HuH-7.5 (cell line): ENCODE measurements around the gene ARHGAP45.

Experiments used
- DNase-seq: peaks from one replicate; pipeline ENCODE4 v3.0.0; 2011; ENCODE audit warnings: low spot score

Gene ARHGAP45

DNA sequence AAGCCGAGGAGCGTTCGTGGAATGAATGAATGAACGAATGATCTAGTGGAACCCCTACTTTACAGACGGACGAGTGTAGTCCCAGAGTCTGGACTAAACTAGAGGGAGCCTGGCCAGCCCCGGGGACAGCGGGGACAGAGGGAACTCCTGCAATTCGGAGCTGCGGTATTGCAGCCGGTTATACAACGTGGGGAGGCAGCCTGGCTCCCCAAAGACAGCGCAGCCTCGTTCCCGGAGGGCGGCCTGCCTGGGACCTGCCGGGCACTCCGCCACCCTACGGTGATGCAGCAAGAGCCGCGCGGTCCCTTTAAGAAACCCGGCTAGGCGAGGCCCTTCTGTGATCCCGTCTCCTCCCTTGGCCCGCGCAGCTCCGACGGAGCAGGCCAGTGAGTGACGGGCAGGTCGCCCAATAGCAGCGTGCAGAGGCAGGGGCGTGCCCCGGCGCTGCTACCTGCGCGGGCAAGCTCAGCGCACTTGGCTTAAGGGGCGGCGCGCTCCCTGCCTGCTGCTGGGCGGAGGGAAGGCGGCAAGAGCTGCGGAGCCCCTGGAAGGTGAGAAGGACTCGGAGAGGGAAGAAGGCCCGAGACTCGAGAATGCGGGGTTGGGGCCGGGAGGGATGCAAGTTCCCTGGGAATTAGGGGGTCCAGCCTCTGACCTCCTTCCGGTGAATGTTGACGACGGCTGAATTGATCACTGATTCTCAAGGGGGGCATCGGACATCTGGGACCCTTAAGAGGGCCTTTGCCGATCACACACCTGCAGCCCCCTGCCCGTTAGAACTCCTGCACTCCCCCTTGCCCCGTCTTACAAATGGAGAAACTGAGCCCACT lies 27.1 kb upstream of the ARHGAP45 start, which contains the start of gene ABCA7:
ABCA7 (plus strand) TSS at position 462 of the 830 bp plus-strand sequence. CDS start 1,255 bp downstream, outside the sequence.
- peak; percentile 98 for DNase-seq

DNA sequence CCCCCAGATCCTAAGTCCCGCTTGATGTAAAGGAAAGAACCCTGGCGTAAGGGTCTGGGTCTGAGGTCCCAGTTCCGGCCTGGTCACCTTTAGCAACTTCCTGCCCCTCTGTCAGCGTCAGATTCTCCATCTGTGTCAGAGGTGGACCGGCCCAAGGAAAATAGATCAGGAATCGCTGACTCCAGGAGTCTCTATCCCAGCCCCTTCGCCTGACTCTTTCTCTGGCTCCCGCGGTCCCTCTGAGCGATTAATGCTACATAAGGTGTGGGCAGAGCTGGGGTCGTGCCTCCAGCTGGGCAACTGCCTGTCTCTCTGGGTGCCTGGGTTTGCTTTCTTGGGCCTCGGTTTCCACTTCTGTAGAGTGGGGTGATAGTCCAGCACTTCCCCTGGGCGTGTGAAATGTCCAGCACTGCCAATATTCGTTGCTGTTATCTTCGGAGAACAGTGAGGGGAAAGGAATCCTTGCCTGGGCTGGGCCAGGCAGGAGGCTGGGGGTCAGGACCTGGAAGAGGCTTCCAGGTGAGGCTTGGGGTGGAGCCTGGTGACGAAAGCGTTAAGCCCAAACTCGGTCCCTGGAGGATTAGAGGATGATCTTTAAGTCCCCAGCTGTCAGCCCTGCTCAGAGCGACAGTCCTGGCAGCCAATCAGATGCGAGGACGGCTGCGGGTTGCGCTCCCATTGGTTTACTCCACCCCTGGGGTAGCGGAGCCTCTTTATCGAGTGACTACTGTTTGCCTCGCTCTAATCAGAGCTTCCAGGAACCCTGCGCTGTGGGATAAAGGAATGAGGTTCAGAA lies 26.3 kb upstream of the ARHGAP45 start:
- peak; percentile 100 for DNase-seq

DNA sequence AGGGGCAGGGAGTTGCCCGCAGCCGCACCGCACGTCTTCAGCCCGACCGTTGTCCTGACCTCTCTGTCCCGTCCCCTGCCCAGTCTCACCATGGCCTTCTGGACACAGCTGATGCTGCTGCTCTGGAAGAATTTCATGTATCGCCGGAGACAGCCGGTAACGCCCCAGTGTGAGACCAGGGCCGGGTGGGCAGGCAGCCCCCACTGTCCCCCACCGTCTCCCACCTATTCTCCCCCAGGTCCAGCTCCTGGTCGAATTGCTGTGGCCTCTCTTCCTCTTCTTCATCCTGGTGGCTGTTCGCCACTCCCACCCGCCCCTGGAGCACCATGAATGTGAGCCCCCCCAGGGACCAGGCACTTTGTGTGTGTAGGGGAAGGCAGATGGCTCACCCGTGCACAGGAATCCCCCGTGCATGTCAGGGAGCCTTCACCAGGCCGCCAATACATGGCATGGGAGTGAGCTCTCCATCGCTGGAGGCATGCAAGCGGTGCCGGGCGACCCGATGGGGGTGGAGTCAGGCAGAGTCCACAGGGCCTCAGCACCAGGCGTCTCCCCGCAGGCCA lies 25.6 kb upstream of the ARHGAP45 start:
- DNase-seq, result peak; percentile 60

DNA sequence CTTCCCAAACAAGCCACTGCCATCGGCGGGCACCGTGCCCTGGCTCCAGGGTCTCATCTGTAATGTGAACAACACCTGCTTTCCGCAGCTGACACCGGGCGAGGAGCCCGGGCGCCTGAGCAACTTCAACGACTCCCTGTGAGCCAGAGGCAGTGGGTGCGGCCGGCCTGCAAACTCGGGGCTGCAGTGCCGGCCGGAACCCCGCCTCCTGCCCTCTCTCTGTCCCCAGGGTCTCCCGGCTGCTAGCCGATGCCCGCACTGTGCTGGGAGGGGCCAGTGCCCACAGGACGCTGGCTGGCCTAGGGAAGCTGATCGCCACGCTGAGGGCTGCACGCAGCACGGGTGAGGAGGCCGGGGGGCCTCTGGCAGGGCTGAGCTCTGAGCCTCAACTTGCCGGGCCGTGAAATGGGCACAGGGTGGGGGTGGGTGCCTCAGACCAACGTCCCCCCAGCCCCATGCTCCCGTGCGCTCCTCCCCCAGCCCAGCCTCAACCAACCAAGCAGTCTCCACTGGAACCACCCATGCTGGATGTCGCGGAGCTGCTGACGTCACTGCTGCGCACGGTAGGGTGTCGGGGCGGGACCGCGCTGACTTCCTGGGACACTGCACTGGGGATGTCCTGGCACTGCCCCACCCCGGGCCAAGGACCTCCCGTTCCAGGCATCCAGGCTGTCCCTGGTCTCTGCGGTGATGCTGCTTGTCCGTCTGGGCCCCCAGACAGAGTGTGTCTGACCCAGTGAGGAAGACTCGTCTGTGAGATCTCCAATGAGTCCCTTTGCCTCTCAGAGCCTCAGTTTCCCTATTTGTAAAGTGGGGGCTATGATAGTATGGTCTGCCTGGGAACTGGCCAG lies 24.9 kb upstream of the ARHGAP45 start:
- no peak for DNase-seq

DNA sequence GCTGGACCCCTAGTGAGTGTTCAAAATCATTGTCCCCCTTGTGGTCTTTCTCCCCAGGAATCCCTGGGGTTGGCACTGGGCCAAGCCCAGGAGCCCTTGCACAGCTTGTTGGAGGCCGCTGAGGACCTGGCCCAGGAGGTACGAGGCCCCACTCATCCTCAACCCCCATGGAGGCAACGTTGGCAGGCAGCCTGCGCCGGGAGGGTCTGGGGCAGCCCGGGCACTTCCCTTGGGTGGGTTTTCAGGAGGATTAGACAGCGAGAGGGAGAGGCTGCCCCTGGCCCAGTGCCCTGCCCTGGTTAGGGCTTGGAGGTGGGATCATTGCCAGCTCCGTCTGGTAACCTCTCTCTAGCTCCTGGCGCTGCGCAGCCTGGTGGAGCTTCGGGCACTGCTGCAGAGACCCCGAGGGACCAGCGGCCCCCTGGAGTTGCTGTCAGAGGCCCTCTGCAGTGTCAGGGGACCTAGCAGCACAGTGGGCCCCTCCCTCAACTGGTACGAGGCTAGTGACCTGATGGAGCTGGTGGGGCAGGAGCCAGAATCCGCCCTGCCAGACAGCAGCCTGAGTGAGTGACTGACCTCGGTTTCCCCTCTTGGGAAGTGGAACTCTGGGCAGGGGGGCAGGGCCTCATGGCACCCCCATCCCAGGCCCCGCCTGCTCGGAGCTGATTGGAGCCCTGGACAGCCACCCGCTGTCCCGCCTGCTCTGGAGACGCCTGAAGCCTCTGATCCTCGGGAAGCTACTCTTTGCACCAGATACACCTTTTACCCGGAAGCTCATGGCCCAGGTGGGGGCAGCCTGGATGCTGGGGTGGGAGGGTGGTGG lies 24.1 kb upstream of the ARHGAP45 start:
- DNase-seq, result no peak

DNA sequence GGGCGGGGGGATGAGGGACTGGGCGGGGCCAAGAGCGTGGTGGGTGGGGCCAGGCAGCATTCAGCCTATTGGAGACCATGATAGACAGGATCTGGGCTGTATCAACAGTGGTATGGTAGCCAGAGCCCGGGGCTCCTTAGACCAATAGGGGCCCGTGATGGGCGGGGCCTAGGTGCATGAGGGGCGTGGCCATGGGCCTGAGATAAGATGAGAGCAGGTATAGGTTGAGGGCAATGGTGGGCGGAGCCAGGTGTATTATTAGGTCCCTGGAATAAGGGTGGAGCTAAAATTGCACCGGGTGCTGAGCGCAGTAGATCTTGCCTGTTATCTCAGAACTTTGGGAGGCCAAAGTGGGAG lies 21.7 kb upstream of the ARHGAP45 start:
- no peak for DNase-seq

DNA sequence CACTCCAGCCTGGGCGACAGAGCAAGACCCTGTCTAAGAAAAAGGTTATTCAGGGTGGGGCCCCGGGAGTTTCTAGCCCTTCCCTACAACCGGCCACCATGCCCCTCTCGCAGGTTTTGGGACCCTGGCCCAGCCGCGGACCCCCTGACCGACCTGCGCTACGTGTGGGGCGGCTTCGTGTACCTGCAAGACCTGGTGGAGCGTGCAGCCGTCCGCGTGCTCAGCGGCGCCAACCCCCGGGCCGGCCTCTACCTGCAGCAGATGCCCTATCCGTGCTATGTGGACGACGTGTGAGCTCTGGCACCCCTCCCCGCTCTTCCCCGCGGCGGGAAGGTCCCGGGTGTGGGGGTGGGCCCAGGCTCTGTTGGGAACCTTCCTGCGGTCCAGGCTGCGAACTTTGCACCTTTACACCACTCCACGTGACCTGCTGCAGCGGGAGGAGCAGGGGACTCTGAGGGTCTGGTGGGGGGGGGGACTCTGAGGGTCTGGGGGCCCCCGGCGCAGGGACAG lies 20.8 kb upstream of the ARHGAP45 start:
- no peak for DNase-seq

DNA sequence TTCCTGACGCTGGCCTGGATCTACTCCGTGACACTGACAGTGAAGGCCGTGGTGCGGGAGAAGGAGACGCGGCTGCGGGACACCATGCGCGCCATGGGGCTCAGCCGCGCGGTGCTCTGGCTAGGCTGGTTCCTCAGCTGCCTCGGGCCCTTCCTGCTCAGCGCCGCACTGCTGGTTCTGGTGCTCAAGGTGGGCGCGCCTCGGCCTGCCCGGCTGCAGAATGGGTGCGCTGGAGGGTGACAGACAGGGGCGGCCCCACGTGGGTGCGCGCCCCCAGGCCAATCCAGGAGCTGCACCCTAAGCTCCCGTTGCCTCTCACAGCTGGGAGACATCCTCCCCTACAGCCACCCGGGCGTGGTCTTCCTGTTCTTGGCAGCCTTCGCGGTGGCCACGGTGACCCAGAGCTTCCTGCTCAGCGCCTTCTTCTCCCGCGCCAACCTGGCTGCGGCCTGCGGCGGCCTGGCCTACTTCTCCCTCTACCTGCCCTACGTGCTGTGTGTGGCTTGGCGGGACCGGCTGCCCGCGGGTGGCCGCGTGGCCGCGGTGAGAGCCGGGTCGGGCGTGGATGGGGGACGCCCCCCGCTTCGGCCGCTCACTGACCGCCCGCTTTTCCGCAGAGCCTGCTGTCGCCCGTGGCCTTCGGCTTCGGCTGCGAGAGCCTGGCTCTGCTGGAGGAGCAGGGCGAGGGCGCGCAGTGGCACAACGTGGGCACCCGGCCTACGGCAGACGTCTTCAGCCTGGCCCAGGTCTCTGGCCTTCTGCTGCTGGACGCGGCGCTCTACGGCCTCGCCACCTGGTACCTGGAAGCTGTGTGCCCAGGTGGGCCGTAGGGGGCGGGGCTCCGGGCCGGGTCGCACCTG lies 19.9 kb upstream of the ARHGAP45 start:
- DNase-seq, result no peak

DNA sequence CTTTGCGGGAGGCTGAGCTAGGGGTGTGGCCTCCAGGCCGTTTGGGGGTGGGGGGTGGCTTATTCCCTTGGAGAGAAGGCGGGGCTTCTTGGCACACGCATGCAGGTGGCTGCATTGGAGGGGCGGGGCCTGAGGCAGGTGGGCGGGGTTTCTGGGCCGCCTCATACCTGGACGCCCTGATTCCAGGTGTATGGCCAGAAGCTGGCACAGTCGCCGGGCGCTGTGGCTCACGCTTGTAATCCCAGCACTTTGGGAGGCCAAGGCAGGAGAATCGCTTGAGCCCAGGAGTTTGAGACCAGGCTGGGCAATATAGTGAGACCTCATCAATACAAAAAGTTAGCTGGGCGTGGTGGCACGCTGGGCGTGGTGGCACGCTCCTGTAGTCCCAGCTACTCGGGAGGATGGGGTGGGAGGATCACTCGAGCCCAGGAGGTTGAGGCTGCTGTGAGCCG lies 19.2 kb upstream of the ARHGAP45 start:
- no peak for DNase-seq

DNA sequence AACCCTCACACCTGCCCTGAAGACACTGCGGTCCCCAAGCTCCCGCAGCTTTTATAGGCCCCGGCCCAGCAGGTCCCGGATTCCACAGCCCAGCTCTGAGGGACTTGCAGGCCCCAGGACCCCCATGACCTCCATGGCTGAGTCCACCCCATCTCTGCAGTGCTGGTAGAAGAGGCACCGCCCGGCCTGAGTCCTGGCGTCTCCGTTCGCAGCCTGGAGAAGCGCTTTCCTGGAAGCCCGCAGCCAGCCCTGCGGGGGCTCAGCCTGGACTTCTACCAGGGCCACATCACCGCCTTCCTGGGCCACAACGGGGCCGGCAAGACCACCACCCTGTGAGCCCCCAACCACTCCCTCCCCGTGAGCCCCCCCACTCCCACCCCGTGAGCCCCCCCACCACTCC lies 17.9 kb upstream of the ARHGAP45 start:
- no peak for DNase-seq

DNA sequence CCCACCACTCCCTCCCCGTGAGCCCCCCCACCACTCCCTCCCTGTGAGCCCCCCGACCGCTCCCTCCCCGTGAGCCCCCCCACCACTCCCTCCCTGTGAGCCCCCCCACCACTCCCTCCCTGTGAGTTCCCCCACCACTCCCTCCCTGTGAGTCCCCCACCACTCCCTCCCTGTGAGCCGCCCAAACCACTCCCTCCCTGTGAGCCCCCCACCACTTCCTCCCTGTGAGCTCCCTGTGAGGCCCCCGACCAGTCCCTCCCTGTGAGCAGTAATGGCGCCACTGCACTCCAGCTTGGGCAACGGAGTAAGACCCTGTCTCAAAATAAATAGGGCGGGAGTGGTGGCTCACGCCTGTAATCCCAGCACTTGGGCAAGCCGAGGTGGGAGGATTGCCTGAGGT lies 17.2 kb upstream of the ARHGAP45 start:
- DNase-seq, result no peak

DNA sequence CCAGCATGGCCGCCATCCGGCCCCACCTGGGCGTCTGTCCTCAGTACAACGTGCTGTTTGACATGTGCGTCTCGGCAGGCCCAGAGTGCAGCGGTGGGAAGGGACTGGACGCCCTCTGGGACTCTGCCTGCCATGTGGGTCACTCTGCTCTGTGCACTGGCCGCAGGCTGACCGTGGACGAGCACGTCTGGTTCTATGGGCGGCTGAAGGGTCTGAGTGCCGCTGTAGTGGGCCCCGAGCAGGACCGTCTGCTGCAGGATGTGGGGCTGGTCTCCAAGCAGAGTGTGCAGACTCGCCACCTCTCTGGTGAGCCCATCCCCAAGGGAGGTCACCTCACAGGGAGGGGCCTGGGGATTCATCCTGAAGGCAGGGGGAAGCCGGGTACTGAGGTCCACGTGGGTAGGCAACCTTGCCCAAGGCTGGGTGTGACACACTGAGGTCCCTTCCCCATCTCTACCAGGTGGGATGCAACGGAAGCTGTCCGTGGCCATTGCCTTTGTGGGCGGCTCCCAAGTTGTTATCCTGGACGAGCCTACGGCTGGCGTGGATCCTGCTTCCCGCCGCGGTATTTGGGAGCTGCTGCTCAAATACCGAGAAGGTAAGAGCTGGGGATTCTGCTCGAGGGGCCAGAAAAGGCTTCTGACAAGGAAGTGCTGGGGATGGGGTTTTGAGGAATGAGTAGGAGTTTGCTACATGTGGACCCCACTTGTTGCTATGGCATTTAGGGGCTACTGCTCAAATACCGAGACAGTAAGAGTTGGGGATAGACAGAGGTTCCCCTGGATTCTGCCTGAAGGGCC lies 15.8 kb upstream of the ARHGAP45 start:
- no peak for DNase-seq

DNA sequence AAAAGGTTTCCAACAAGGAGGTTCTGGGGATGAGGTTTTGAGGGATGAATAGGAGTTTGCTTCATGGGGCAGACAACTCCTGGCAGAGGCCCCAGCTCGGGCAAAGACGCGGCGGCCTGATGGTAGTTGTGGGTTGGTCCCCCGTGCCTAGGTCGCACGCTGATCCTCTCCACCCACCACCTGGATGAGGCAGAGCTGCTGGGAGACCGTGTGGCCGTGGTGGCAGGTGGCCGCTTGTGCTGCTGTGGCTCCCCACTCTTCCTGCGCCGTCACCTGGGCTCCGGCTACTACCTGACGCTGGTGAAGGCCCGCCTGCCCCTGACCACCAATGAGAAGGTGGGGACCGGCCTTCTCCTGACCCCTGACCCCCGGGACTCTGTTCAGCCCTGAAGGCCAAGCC lies 15.2 kb upstream of the ARHGAP45 start:
- DNase-seq, result no peak

DNA sequence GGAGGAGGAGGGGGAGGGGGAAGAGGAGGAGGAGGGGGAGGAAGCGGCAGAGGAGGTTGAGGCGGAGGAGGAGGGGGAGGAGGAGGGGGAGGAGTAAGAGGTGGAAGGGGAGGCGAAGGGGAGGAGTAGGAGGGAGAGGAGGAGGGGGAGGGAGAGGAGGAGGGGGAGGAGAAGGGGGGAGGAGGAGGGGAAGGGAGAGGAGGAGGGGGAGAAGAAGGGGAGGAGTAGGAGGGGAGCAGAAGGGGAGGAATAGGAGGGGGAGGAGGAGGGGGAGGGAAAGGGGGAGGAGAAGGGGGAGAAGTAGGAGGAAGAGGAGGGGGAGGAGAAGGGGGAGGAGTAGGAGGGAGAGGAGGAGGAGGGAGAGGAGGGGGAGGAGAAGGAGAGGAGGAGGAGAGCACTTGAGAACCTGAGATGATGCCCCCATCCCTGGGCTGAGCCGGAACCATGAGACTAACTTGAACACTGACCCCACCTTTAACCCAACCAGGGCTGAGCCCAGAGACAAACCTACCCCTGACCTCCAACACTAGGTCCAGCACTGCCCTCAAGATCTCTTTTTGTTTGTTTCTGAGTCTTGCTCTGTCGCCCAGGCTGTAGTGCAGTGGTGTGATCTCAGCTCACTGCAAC lies 14.5 kb upstream of the ARHGAP45 start:
- DNase-seq, result no peak

DNA sequence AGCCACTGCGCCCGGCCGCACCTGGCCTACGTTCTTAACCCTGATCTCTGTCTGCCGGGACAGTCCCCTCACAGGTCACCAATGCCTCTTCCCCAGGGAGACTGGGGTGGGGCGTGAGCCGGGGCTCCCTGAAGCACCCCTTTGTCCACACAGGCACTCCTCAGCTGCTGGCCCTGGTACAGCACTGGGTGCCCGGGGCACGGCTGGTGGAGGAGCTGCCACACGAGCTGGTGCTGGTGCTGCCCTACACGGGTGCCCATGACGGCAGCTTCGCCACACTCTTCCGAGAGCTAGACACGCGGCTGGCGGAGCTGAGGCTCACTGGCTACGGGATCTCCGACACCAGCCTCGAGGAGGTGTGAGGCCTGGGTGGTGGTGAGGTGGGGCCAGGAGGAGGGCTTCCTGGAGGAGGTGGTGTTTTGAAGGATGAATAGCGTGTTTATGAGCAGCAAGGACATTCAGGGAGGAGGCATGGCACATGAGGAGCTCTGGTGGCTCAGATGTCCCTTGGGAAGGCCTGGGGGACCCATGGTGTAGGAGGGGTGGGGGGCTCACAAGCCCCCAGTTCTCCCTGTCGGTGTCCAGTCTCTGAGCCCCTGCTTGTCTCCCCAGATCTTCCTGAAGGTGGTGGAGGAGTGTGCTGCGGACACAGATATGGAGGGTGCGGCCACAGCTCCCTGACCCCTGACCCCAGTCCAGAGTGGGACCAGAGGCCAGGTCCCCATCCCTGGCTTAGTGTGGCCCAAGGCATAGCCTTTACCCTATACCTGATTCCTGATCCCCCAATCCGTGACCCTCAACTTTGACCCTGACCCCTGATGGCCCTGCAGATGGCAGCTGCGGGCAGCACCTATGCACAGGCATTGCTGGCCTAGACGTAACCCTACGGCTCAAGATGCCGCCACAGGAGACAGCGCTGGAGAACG lies 13.5 kb upstream of the ARHGAP45 start:
- DNase-seq, result no peak

DNA sequence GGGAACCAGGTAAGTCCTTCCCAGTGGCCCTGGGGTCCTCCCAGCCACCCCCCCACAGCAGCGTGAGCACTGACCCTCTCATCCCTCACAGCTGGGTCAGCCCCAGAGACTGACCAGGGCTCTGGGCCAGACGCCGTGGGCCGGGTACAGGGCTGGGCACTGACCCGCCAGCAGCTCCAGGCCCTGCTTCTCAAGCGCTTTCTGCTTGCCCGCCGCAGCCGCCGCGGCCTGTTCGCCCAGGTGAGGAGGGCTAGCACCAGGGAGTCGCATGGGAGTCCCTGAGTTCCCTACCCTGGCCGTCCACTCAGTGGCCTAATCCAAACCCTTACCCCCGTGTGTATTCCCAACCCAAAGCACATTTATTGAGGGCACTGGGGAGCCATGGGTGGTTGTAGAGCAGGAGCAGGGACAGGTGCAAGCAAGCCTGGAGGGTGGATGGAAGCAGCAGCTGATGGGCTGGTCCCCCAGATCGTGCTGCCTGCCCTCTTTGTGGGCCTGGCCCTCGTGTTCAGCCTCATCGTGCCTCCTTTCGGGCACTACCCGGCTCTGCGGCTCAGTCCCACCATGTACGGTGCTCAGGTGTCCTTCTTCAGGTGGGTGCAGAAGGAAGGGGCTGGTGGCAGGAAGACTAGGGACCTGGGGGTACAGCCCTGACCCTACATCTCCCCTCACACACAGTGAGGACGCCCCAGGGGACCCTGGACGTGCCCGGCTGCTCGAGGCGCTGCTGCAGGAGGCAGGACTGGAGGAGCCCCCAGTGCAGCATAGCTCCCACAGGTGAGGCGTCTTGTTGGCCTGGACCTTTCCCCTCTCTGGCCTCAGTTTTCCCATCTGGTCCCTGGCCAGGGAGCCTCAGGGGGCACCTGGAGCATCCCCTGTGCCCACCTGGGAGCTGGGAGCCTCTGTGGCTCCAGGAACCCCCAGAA lies 12.6 kb upstream of the ARHGAP45 start:
- no peak for DNase-seq
